ENCODE results near the gene ROCK2.
"Not testable (repeated sequence)": the region's sequence is repeated elsewhere in the genome, so short reads cannot be mapped to it uniquely, and the experiment has no call there.

The ROCK2 gene

GRCh38 chr2:11169333-11169732 is 175.1 kb downstream of the ROCK2 start:
- DNase-seq = no peak

GRCh38 chr2:11168488-11168887 is 175.9 kb downstream of the ROCK2 start:
- DNase-seq = no peak

- DNase-seq = no peak
Measured at GRCh38 chr2:11166476-11166875, 178.0 kb downstream of the ROCK2 start.

GRCh38 chr2:11165046-11165445 is 179.4 kb downstream of the ROCK2 start:
- DNase-seq = not testable (repeated sequence)

GRCh38 chr2:11163439-11164317 is 180.8 kb downstream of the ROCK2 start:
- DNase-seq = no peak

- DNase-seq = no peak
Measured at GRCh38 chr2:11161747-11162146, 182.7 kb downstream of the ROCK2 start.

- peak; percentile 18 for DNase-seq
Measured at GRCh38 chr2:11160731-11161455, 183.5 kb downstream of the ROCK2 start.

- DNase-seq = no peak
Measured at GRCh38 chr2:11160256-11160655, 184.2 kb downstream of the ROCK2 start.

GRCh38 chr2:11159574-11160170 is 184.8 kb downstream of the ROCK2 start:
- DNase-seq = no peak

- no peak for DNase-seq
Measured at GRCh38 chr2:11158916-11159573, 185.4 kb downstream of the ROCK2 start.

- no peak for DNase-seq
Measured at GRCh38 chr2:11157731-11158130, 186.7 kb downstream of the ROCK2 start.

- DNase-seq = no peak
Measured at GRCh38 chr2:11157296-11157695, 187.1 kb downstream of the ROCK2 start.

GRCh38 chr2:11156396-11157075 is 187.9 kb downstream of the ROCK2 start:
- no peak for DNase-seq

- no peak for DNase-seq
Measured at GRCh38 chr2:11155381-11156035, 188.9 kb downstream of the ROCK2 start, which contains the start of gene SLC66A3. SLC66A3 (plus strand) TSS chr2:11155467; CDS start chr2:11155547, 80 bp downstream.

- peak; percentile 96 for DNase-seq
Measured at GRCh38 chr2:11154923-11155380, 189.5 kb downstream of the ROCK2 start.

- DNase-seq = no peak
Measured at GRCh38 chr2:11154016-11154922, 190.2 kb downstream of the ROCK2 start.

- DNase-seq = no peak
Measured at GRCh38 chr2:11152591-11152990, 191.8 kb downstream of the ROCK2 start.

- DNase-seq = no peak
Measured at GRCh38 chr2:11147263-11147662, 197.2 kb downstream of the ROCK2 start.

GRCh38 chr2:11146076-11146475 is 198.4 kb downstream of the ROCK2 start:
- no peak for DNase-seq

- no peak for DNase-seq
Measured at GRCh38 chr2:11145350-11145749, 199.1 kb downstream of the ROCK2 start.

- no peak for DNase-seq
Measured at GRCh38 chr2:11144738-11145079, 199.7 kb downstream of the ROCK2 start.
